Measurements from ENCODE around the gene E2F4. TPM values are rescaled to one million over a fixed set of nuclear protein-coding genes. Genes with fewer than 3 reads are reported as not detected.
A peak's percentile ranks its signal among the peaks of the same experiment; 100 is the strongest.

E2F4 gene
- total and polyA plus RNA-seq, 2 of the 13 experiments (the other 11 are each of a cell fraction or from before 2014, with no cell fraction given): 84.8 to 91.2 TPM

DNA sequence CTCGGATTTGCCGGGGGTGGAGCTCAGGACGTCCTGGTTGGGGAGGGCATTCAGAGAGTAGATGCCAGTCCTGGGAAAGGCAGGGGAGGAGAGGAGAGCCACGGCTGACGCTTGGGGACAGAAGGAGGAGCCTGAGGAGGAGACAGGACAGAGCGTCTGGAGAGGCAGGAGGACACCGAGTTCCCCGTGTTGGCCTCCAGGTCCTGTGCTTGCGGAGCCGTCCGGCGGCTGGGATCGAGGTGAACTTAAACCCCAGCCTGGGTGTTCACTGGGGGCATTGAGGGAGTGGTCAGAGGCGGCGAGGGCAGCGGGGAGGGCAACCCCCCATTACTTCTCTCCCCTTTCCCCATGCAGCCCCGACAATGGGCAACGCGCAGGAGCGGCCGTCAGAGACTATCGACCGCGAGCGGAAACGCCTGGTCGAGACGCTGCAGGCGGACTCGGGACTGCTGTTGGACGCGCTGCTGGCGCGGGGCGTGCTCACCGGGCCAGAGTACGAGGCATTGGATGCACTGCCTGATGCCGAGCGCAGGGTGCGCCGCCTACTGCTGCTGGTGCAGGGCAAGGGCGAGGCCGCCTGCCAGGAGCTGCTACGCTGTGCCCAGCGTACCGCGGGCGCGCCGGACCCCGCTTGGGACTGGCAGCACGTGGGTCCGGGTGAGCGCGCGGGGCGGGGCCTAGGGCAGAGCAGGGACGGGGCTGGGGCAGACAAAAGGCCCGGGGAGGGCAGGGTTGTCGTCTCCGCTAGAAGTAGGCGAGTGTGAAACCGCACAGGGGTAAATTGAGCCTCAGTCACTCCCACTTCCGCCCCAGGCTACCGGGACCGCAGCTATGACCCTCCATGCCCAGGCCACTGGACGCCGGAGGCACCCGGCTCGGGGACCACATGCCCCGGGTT lies 17.9 kb upstream of the E2F4 start (continued):
- TF ChIP-seq, protein P1, sequence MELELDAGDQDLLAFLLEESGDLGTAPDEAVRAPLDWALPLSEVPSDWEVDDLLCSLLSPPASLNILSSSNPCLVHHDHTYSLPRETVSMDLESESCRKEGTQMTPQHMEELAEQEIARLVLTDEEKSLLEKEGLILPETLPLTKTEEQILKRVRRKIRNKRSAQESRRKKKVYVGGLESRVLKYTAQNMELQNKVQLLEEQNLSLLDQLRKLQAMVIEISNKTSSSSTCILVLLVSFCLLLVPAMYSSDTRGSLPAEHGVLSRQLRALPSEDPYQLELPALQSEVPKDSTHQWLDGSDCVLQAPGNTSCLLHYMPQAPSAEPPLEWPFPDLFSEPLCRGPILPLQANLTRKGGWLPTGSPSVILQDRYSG (CRISPR knock-in tag; IDR thresholded peaks at IDR 0.05): 0 out of 2 replicates have a peak, but pooled peaks have one; percentile 28
- TF ChIP-seq YY1 (IDR thresholded peaks at IDR 0.05; ENCODE audit: insufficient read depth, insufficient replicate concordance, low read depth, low read length): peak; percentile 48
- TF ChIP-seq NFATC3 (CRISPR knock-in tag; IDR thresholded peaks at IDR 0.05): peak; percentile 89; the same call in 1 of the 2 replicates
- peak; percentile 51 for TF ChIP-seq ZNF225 (CRISPR knock-in tag; IDR thresholded peaks at IDR 0.05)
- TF ChIP-seq, protein P2, sequence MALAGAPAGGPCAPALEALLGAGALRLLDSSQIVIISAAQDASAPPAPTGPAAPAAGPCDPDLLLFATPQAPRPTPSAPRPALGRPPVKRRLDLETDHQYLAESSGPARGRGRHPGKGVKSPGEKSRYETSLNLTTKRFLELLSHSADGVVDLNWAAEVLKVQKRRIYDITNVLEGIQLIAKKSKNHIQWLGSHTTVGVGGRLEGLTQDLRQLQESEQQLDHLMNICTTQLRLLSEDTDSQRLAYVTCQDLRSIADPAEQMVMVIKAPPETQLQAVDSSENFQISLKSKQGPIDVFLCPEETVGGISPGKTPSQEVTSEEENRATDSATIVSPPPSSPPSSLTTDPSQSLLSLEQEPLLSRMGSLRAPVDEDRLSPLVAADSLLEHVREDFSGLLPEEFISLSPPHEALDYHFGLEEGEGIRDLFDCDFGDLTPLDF (CRISPR knock-in tag; IDR thresholded peaks at IDR 0.05): no peak; the same call in 1 of the 2 replicates
- TF ChIP-seq, protein P3, sequence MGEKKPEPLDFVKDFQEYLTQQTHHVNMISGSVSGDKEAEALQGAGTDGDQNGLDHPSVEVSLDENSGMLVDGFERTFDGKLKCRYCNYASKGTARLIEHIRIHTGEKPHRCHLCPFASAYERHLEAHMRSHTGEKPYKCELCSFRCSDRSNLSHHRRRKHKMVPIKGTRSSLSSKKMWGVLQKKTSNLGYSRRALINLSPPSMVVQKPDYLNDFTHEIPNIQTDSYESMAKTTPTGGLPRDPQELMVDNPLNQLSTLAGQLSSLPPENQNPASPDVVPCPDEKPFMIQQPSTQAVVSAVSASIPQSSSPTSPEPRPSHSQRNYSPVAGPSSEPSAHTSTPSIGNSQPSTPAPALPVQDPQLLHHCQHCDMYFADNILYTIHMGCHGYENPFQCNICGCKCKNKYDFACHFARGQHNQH (CRISPR knock-in tag; IDR thresholded peaks at IDR 0.05): peak; percentile 86
- no peak; the same call in 1 of the 2 replicates for TF ChIP-seq SATB2 (CRISPR knock-in tag; IDR thresholded peaks at IDR 0.05)
- TF ChIP-seq SP2 (CRISPR knock-in tag; IDR thresholded peaks at IDR 0.05): peak; percentile 76
- TF ChIP-seq ARHGAP35 (CRISPR knock-in tag; IDR thresholded peaks at IDR 0.05; ENCODE audit: borderline replicate concordance): 0 out of 2 replicates have a peak, but pooled peaks have one; percentile 39
- no peak for TF ChIP-seq FLYWCH1 (CRISPR knock-in tag; IDR thresholded peaks at IDR 0.05)
- TF ChIP-seq, protein P4, sequence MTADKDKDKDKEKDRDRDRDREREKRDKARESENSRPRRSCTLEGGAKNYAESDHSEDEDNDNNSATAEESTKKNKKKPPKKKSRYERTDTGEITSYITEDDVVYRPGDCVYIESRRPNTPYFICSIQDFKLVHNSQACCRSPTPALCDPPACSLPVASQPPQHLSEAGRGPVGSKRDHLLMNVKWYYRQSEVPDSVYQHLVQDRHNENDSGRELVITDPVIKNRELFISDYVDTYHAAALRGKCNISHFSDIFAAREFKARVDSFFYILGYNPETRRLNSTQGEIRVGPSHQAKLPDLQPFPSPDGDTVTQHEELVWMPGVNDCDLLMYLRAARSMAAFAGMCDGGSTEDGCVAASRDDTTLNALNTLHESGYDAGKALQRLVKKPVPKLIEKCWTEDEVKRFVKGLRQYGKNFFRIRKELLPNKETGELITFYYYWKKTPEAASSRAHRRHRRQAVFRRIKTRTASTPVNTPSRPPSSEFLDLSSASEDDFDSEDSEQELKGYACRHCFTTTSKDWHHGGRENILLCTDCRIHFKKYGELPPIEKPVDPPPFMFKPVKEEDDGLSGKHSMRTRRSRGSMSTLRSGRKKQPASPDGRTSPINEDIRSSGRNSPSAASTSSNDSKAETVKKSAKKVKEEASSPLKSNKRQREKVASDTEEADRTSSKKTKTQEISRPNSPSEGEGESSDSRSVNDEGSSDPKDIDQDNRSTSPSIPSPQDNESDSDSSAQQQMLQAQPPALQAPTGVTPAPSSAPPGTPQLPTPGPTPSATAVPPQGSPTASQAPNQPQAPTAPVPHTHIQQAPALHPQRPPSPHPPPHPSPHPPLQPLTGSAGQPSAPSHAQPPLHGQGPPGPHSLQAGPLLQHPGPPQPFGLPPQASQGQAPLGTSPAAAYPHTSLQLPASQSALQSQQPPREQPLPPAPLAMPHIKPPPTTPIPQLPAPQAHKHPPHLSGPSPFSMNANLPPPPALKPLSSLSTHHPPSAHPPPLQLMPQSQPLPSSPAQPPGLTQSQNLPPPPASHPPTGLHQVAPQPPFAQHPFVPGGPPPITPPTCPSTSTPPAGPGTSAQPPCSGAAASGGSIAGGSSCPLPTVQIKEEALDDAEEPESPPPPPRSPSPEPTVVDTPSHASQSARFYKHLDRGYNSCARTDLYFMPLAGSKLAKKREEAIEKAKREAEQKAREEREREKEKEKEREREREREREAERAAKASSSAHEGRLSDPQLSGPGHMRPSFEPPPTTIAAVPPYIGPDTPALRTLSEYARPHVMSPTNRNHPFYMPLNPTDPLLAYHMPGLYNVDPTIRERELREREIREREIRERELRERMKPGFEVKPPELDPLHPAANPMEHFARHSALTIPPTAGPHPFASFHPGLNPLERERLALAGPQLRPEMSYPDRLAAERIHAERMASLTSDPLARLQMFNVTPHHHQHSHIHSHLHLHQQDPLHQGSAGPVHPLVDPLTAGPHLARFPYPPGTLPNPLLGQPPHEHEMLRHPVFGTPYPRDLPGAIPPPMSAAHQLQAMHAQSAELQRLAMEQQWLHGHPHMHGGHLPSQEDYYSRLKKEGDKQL (CRISPR knock-in tag; IDR thresholded peaks at IDR 0.05; ENCODE audit: low read depth): peak; percentile 58; the same call in 1 of the 2 replicates
- TF ChIP-seq, protein P5, sequence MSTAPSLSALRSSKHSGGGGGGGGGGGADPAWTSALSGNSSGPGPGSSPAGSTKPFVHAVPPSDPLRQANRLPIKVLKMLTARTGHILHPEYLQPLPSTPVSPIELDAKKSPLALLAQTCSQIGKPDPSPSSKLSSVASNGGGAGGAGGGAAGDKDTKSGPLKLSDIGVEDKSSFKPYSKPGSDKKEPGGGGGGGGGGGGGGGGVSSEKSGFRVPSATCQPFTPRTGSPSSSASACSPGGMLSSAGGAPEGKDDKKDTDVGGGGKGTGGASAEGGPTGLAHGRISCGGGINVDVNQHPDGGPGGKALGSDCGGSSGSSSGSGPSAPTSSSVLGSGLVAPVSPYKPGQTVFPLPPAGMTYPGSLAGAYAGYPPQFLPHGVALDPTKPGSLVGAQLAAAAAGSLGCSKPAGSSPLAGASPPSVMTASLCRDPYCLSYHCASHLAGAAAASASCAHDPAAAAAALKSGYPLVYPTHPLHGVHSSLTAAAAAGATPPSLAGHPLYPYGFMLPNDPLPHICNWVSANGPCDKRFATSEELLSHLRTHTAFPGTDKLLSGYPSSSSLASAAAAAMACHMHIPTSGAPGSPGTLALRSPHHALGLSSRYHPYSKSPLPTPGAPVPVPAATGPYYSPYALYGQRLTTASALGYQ (CRISPR knock-in tag; IDR thresholded peaks at IDR 0.05): no peak; the same call in 1 of the 2 replicates
